A673 (cell line): ENCODE data around the gene PTER. TPM values are rescaled to one million over a fixed set of nuclear protein-coding genes. Genes with fewer than 3 reads are reported as not detected.

ENCODE experiments used
- BruUV-seq: library from RNA; stranded (reverse); fragments of 400-500 nt; replicated peaks from 2 replicates; lab custom pipeline; 2021; lab: Mats Ljungman, UMichigan
- CTCF ChIA-PET: fragments of 300-600 bp; sonication (Branson Sonifier 250); formaldehyde crosslinking; loops from one replicate; lab custom pipeline; 2022; ENCODE audit warnings: antibody characterized with exemption; lab: Charles Lee
- POLR2A ChIA-PET: fragments of 300-600 bp; sonication (Branson Sonifier 250); formaldehyde crosslinking; loops from one replicate; lab custom pipeline; 2022; ENCODE audit warnings: antibody characterized with exemption; ENCODE audit not compliant: low non-redundant PET; lab: Charles Lee
- DNase-seq: peaks from one replicate; pipeline ENCODE4 v3.0.0-alpha.2; 2015; ENCODE audit warnings: low spot score
- H3K27ac ChIP-seq: fragments of 200-600 bp; sonication (generic); 2 replicates; pipeline ENCODE4 v1.5.1; 2016; ENCODE audit warnings: mixed run types, low read depth, mild to moderate bottlenecking, mixed read lengths, antibody characterized with exemption, low read length; ENCODE audit not compliant: poor library complexity, severe bottlenecking
- H3K27me3 ChIP-seq: fragments of 200-600 bp; sonication (generic); replicated peaks from 2 replicates; pipeline ENCODE4 v1.6.1; 2017; ENCODE audit warnings: mixed run types, low read depth, mild to moderate bottlenecking, mixed read lengths, antibody characterized with exemption, low read length; ENCODE audit not compliant: insufficient read depth, poor library complexity
- H3K36me3 ChIP-seq: fragments of 200-600 bp; sonication (generic); 2 replicates; pipeline ENCODE4 v1.6.1; 2016; ENCODE audit warnings: mixed run types, mild to moderate bottlenecking, mixed read lengths, antibody characterized with exemption, low read length; ENCODE audit not compliant: insufficient read depth, poor library complexity, severe bottlenecking
- H3K4me1 ChIP-seq: fragments of 200-600 bp; sonication (generic); 2 replicates; pipeline ENCODE4 v1.6.1; 2017; ENCODE audit warnings: mixed run types, mild to moderate bottlenecking, mixed read lengths, antibody characterized with exemption, low read length; ENCODE audit not compliant: insufficient read depth, poor library complexity, severe bottlenecking
- H3K4me3 ChIP-seq: fragments of 200-600 bp; sonication (generic); 2 replicates; pipeline ENCODE4 v1.5.1; 2016; ENCODE audit warnings: low read depth, mixed run types, mild to moderate bottlenecking, mixed read lengths, low read length; ENCODE audit not compliant: poor library complexity, severe bottlenecking
- H3K9me3 ChIP-seq: fragments of 200-600 bp; sonication (generic); 2 replicates; pipeline ENCODE4 v1.6.1; 2016; ENCODE audit warnings: mixed run types, low read depth, mild to moderate bottlenecking, mixed read lengths, antibody characterized with exemption, low read length; ENCODE audit not compliant: poor library complexity, severe bottlenecking
- EZH2 ChIP-seq: fragments of 200-600 bp; sonication (generic); IDR thresholded peaks from 2 replicates; pipeline ENCODE4 v1.6.1; 2017; ENCODE audit warnings: borderline replicate concordance, low read depth, mild to moderate bottlenecking, mixed read lengths, antibody characterized with exemption, low read length; ENCODE audit not compliant: poor library complexity, severe bottlenecking
- intact Hi-C: fragments of 100-400 bp; cut with micrococcal nuclease; formaldehyde crosslinking; loops from one replicate; pipeline ENCODE4 v1.10.0; 2022; ENCODE audit not compliant: unreplicated experiment
- total RNA-seq: library from RNA; stranded (reverse); gene quantifications from 2 replicates; pipeline ENCODE4 v1.2.3, GENCODE V29; 2021
- TF ChIP-seq, protein P1 (sequence below): fragments of 300-800, 200-600 bp; sonication (generic); conservative IDR thresholded peaks from 2 replicates; pipeline ENCODE4 v1.5.1; 2017; ENCODE audit warnings: low read depth, mild to moderate bottlenecking, antibody characterized with exemption, low read length, moderate library complexity, mixed read lengths

The PTER gene
- total RNA-seq, 1 experiment from 2014 or later: 1.4 TPM

DNA sequence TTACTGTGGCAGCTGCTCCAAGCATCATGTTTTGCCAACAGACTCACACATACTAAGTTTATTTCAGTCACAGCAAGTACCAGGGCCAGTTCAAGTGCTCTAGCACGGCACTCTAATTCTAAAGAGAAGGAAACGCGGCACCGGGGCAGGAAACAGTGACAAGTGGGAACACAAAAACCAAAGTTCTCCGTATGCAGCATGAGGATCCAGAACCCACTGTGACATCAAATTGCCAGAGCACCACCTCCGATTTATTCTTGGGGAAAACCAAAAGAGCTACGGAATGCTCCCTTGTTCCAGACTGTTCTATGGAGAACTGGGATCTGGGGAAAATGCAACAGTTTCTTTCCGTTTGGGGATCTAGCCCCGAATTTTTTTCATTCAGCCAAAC, 448 bp upstream of the PTER start:
- DNase-seq: no peak

DNA sequence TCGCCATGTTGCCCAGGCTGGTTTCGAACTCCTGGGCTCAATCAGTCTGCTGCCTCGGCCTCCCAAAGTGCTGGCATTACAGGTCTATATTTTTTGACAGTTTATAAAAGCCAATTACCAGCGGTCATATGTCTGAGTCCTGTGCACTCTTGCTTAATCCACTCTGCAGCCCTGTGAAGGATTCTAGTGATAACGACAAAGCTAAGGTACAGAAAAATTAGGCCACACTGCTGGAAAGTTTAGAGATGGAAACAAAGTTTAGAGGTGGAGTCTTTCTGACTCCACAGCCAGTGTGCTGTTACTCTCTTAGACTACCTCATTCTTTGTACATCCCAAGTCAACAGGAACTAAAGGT, 707 bp downstream of the PTER start:
- H3K27ac ChIP-seq: no peak overlapping the region
- ChIA-PET CTCF (interaction anchor here (0.5 kb wide), 1 partner anchor 21 kb away, joined by 3 read pairs; no protein-coding TSS in a partner anchor), POLR2A (interaction anchor here (0.6 kb wide), 1 partner anchor 28 kb away, joined by 4 read pairs; no protein-coding TSS in a partner anchor)
- TF ChIP-seq, protein P1, sequence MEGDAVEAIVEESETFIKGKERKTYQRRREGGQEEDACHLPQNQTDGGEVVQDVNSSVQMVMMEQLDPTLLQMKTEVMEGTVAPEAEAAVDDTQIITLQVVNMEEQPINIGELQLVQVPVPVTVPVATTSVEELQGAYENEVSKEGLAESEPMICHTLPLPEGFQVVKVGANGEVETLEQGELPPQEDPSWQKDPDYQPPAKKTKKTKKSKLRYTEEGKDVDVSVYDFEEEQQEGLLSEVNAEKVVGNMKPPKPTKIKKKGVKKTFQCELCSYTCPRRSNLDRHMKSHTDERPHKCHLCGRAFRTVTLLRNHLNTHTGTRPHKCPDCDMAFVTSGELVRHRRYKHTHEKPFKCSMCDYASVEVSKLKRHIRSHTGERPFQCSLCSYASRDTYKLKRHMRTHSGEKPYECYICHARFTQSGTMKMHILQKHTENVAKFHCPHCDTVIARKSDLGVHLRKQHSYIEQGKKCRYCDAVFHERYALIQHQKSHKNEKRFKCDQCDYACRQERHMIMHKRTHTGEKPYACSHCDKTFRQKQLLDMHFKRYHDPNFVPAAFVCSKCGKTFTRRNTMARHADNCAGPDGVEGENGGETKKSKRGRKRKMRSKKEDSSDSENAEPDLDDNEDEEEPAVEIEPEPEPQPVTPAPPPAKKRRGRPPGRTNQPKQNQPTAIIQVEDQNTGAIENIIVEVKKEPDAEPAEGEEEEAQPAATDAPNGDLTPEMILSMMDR: no peak
- no peak for TF ChIP-seq EZH2
- TSS peak; percentile 63 for BruUV-seq
- intact Hi-C loops: no loop called here
- no peaks in the 10 kb centered on the region for H3K36me3 ChIP-seq
- no peaks in the 10 kb centered on the region for H3K4me1 ChIP-seq
- H3K27me3 ChIP-seq: peaks cover 12% of the 10 kb centered on the region
- H3K4me3 ChIP-seq: peak overlapping the region; percentile 46
- DNase-seq: no peak
- no peaks in the 10 kb centered on the region for H3K9me3 ChIP-seq

More for the DNA sequence above, 448 bp upstream of the PTER start:
- H3K9me3 ChIP-seq: no peaks in the 10 kb centered on the region
- no peaks in the 10 kb centered on the region for H3K4me1 ChIP-seq
- H3K27ac ChIP-seq: no peak overlapping the region
- BruUV-seq: no TSS peak
- intact Hi-C loops: no loop called here
- POLR2A ChIA-PET: no interaction called here
- CTCF ChIA-PET: no interaction called here
- H3K4me3 ChIP-seq: peak overlapping the region; percentile 46
- H3K36me3 ChIP-seq: no peaks in the 10 kb centered on the region
- TF ChIP-seq, protein P1: no peak
- no peak for TF ChIP-seq EZH2
- peaks cover 15% of the 10 kb centered on the region for H3K27me3 ChIP-seq

DNA sequence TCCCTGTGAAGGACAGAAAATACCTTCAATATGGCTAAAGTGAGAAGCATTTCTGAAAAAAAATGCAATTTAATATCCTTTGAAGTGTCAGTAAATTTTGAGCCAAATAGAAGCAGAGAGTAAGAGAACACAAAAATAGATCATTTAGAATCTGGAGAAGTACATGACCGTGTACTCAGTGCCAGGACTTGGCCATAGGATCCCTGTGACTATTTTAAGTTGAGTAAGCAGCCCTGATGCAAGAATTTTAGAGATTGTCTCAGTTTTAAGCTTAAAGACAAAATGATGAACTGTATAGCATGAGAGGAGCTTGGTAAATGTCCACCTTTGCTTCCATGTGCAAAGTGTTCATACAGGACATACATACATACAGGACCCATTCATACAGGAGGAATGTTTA, 2.5 kb downstream of the PTER start:
- H3K27ac ChIP-seq: no peak overlapping the region

More for the DNA sequence above, 2.5 kb downstream of the PTER start:
- POLR2A ChIA-PET: no interaction called here
- Histone ChIP-seq H3K4me1 (no peaks in the 10 kb centered on the region), H3K4me3 (no peak overlapping the region), H3K36me3 (no peaks in the 10 kb centered on the region), H3K9me3 (no peaks in the 10 kb centered on the region), H3K27me3 (peaks cover 10% of the 10 kb centered on the region)
- intact Hi-C loops: no loop called here
- TF ChIP-seq, protein P1: no peak
- no peak for TF ChIP-seq EZH2
- CTCF ChIA-PET: no interaction called here
- no TSS peak for BruUV-seq
- no peak for DNase-seq
